ENCODE measurements around the gene KSR2. TPM values are rescaled to one million over a fixed set of nuclear protein-coding genes. Genes with fewer than 3 reads are reported as not detected.

Gene KSR2
- total RNA-seq, 1 experiment from 2014 or later = 1.3 TPM

- H3K4me3 Mint-ChIP-seq = no peak overlapping the region
- no peak overlapping the region for H2BK5ac ChIP-seq (ENCODE audit: insufficient read length, low read length)
- no peak overlapping the region for H2AFZ ChIP-seq (ENCODE audit: low read length)
- no peaks in the 10 kb centered on the region for H3K79me1 ChIP-seq (ENCODE audit: insufficient read depth, low read depth, low read length, poor library complexity, severe bottlenecking)
- H2BK15ac ChIP-seq (ENCODE audit: low read depth, low read length) = no peak overlapping the region
- H2BK20ac ChIP-seq (ENCODE audit: low read depth, low read length, poor library complexity, severe bottlenecking) = no peak overlapping the region
- H3K27ac Mint-ChIP-seq = no peak overlapping the region
- no peak overlapping the region for H3K9ac ChIP-seq (ENCODE audit: extremely low read depth, insufficient read length, low read length)
- H3K4me2 ChIP-seq (ENCODE audit: insufficient read depth, insufficient read length, low read length) = no peak overlapping the region
- H3K36me3 Mint-ChIP-seq (ENCODE audit: insufficient read depth in 1 of 3, low read depth in 3 of 3) = no peaks in the 10 kb centered on the region
- H2BK120ac ChIP-seq (ENCODE audit: low read depth, low read length, poor library complexity, severe bottlenecking) = no peak overlapping the region
- H3K79me2 ChIP-seq (ENCODE audit: insufficient read depth, low read length) = no peaks in the 10 kb centered on the region
- peaks cover 27 to 29% of the 10 kb centered on the region in 2 experiments for H3K4me1 Mint-ChIP-seq
- H4K8ac ChIP-seq (replicated peaks; ENCODE audit: insufficient read length, low read depth, low read length) = no peak overlapping the region
- H3K23me2 ChIP-seq (ENCODE audit: insufficient read length, low read depth, low read length, poor library complexity, severe bottlenecking) = no peaks in the 10 kb centered on the region
- no peak for TF ChIP-seq CTCF (conservative IDR thresholded peaks at IDR 0.05)
- H3K23ac ChIP-seq (ENCODE audit: insufficient read length, low read depth, low read length) = no peak overlapping the region
- no peaks in the 10 kb centered on the region for H3K4me1 ChIP-seq (ENCODE audit: insufficient read depth, low read length)
- no peaks in the 10 kb centered on the region for H3K27me3 Mint-ChIP-seq (ENCODE audit: low read depth)
- no peak overlapping the region for H3K27ac ChIP-seq (ENCODE audit: insufficient read length, low read depth, low read length)
- no peak overlapping the region for H2BK12ac ChIP-seq (ENCODE audit: insufficient read length, low read depth, low read length)
- no peak overlapping the region for H3K14ac ChIP-seq (ENCODE audit: insufficient read depth, low read length)
- H2AK5ac ChIP-seq (ENCODE audit: insufficient read length, low read length) = no peak overlapping the region
- no peak overlapping the region for H3K56ac ChIP-seq (ENCODE audit: insufficient read length, low read depth, low read length)
- H4K20me1 ChIP-seq (ENCODE audit: control insufficient read depth, insufficient read depth, insufficient read length) = no peaks in the 10 kb centered on the region
- H3K27me3 ChIP-seq (ENCODE audit: insufficient read depth, low read length) = no peaks in the 10 kb centered on the region
- no peak overlapping the region for H3K4ac ChIP-seq (ENCODE audit: low read depth, low read length)
- no peak for DNase-seq
- H3K9me3 Mint-ChIP-seq = no peaks in the 10 kb centered on the region
- H3T11ph ChIP-seq (ENCODE audit: low read length) = no peak overlapping the region
- H3K18ac ChIP-seq (ENCODE audit: insufficient read length, low read depth, low read length) = no peak overlapping the region
- H3K9me3 ChIP-seq (ENCODE audit: control insufficient read depth, low read depth, low read length) = no peaks in the 10 kb centered on the region
- H4K91ac ChIP-seq (ENCODE audit: insufficient read length, low read depth, low read length) = no peak overlapping the region
- no CpG with 5 or more reads among the region's 5 CpGs for whole genome bisulfite sequencing (ENCODE audit: extremely low coverage, insufficient read length, low lambda C conversion rate)
- H4K5ac ChIP-seq (ENCODE audit: insufficient read length, low read depth, low read length) = no peak overlapping the region
Observed at GRCh38 chr12:117599849-117600248, 368.9 kb downstream of the KSR2 start.

All from H9 (cell line).